ENCODE measurements around the gene SDHAF2.
"Not testable (repeated sequence)": the region's sequence is repeated elsewhere in the genome, so short reads cannot be mapped to it uniquely, and the experiment has no call there.

Gene SDHAF2

GRCh38 chr11:61422226-61422625 lies 7.7 kb upstream of the SDHAF2 start:
- Histone ChIP-seq H3K9ac (ENCODE audit: low read length) (no peak overlapping the region), H4K12ac (ENCODE audit: low read depth, low read length) (no peak overlapping the region), H3K4me3 (ENCODE audit: low read depth, low read length) (no peak overlapping the region), H3K14ac (ENCODE audit: low read length) (no peak overlapping the region), H3K36me3 (ENCODE audit: control insufficient read depth in 1 of 2, insufficient read depth in 2 of 2, low read length in 2 of 2) (peaks cover 36 to 59% of the 10 kb centered on the region in 2 experiments), H3K9me3 (ENCODE audit: insufficient read depth, low read depth, low read length) (no peaks in the 10 kb centered on the region), H2AFZ (ENCODE audit: insufficient read depth, low read length, poor library complexity) (no peak overlapping the region), H3K4me2 (ENCODE audit: low read length) (no peak overlapping the region), H3K79me2 (ENCODE audit: control insufficient read depth, insufficient read depth, low read length, poor library complexity) (no peaks in the 10 kb centered on the region), H2AK5ac (ENCODE audit: low read length) (no peak overlapping the region), H2BK12ac (ENCODE audit: low read length) (no peak overlapping the region), H2BK5ac (ENCODE audit: low read depth, low read length, poor library complexity) (no peak overlapping the region), H3K27me3 (ENCODE audit: insufficient read depth, low read length) (no peaks in the 10 kb centered on the region), H3K4ac (ENCODE audit: low read depth, low read length) (no peak overlapping the region), H3K4me1 (ENCODE audit: control insufficient read depth in 1 of 2, insufficient read depth in 2 of 2, low read length in 2 of 2) (no peaks in the 10 kb centered on the region), H4K91ac (ENCODE audit: low read depth, low read length) (no peak overlapping the region), H3K79me1 (ENCODE audit: low read length) (no peaks in the 10 kb centered on the region), H4K8ac (ENCODE audit: low read depth, low read length) (no peak overlapping the region), H3K23ac (ENCODE audit: low read length) (no peak overlapping the region), H3K27ac (ENCODE audit: low read depth, low read length) (no peak overlapping the region), H2BK120ac (ENCODE audit: insufficient read depth, low read length, poor library complexity) (no peak overlapping the region), H3K18ac (ENCODE audit: low read length) (no peak overlapping the region)
- no CpG with 5 or more reads among the region's 3 CpGs for WGBS (ENCODE audit: extremely low coverage, insufficient coverage, insufficient read length)
- DNase-seq: no peak

DNA sequence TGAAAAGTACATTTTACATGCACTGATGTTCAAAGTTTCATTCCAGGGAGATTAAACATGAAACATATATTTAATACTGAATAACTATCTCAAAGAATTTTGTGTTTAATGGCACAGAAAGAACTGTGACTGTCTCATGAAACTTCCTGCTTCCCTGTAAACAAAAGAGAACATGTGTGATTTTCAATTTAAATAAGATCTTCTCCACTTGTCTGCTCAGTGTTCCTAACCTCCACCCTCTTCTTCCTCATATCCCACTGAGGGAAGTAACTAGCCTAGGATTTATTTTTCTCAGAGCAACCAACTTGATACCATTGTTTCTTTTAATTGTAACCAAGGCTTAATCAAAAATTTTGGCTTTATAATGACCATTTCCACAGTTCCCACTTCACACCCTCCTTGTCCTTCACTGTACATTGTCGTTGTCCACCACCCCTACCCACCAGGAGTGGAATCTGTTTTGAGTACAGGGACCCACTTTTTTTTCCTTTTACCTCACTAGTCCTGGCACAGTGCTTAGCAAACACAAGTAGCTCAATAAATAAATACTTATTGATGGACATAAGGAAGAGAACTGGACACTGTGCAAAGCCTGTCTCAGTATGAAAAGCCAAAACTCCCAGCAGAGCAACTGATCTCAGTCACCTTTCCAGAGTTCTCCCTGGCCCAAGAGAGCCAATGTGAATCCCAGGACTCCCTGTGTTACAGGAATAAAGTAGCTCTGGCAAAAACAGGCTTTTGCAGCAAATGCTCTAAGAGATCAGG lies 4.4 kb upstream of the SDHAF2 start:
- H2BK5ac ChIP-seq (ENCODE audit: low read depth, low read length, poor library complexity): no peak overlapping the region
- H3K4me2 ChIP-seq (ENCODE audit: low read length): no peak overlapping the region
- peaks cover 10% of the 10 kb centered on the region for H3K79me1 ChIP-seq (ENCODE audit: low read length)
- peaks cover 1% of the 10 kb centered on the region for H3K9me3 ChIP-seq (ENCODE audit: insufficient read depth, low read depth, low read length)
- no peaks in the 10 kb centered on the region for H3K27me3 ChIP-seq (ENCODE audit: insufficient read depth, low read length)
- no peak overlapping the region for H2AFZ ChIP-seq (ENCODE audit: insufficient read depth, low read length, poor library complexity)
- no peak overlapping the region for H2AK5ac ChIP-seq (ENCODE audit: low read length)
- no peak overlapping the region for H3K18ac ChIP-seq (ENCODE audit: low read length)
- no peak overlapping the region for H3K23ac ChIP-seq (ENCODE audit: low read length)
- no CpG with 5 or more reads among the region's 1 CpG for WGBS (ENCODE audit: extremely low coverage, insufficient coverage, insufficient read length)
- H4K91ac ChIP-seq (ENCODE audit: low read depth, low read length): no peak overlapping the region
- H4K8ac ChIP-seq (ENCODE audit: low read depth, low read length): no peak overlapping the region
- no peak overlapping the region for H3K9ac ChIP-seq (ENCODE audit: low read length)
- H4K12ac ChIP-seq (ENCODE audit: low read depth, low read length): no peak overlapping the region
- peaks cover 27 to 45% of the 10 kb centered on the region in 2 experiments for H3K36me3 ChIP-seq (ENCODE audit: control insufficient read depth in 1 of 2, insufficient read depth in 2 of 2, low read length in 2 of 2)
- peaks cover 0 to 3% of the 10 kb centered on the region in 2 experiments for H3K4me1 ChIP-seq (ENCODE audit: control insufficient read depth in 1 of 2, insufficient read depth in 2 of 2, low read length in 2 of 2)
- no peak overlapping the region for H3K4ac ChIP-seq (ENCODE audit: low read depth, low read length)
- no peak overlapping the region for H3K14ac ChIP-seq (ENCODE audit: low read length)
- no peak for DNase-seq
- H3K27ac ChIP-seq (ENCODE audit: low read depth, low read length): no peak overlapping the region
- H2BK120ac ChIP-seq (ENCODE audit: insufficient read depth, low read length, poor library complexity): no peak overlapping the region
- H3K4me3 ChIP-seq (ENCODE audit: low read depth, low read length): no peak overlapping the region
- H3K79me2 ChIP-seq (ENCODE audit: control insufficient read depth, insufficient read depth, low read length, poor library complexity): peaks cover 11% of the 10 kb centered on the region
- H2BK12ac ChIP-seq (ENCODE audit: low read length): no peak overlapping the region

GRCh38 chr11:61429346-61429690 lies 606 bp upstream of the SDHAF2 start:
- Histone ChIP-seq H2BK12ac (ENCODE audit: low read length) (no peak overlapping the region), H3K79me2 (ENCODE audit: control insufficient read depth, insufficient read depth, low read length, poor library complexity) (peaks cover 18% of the 10 kb centered on the region), H3K9ac (ENCODE audit: low read length) (peak overlapping the region; percentile 96), H3K4me2 (ENCODE audit: low read length) (peak overlapping the region; percentile 83), H3K23ac (ENCODE audit: low read length) (no peak overlapping the region), H2AK5ac (ENCODE audit: low read length) (peak overlapping the region; percentile 90), H4K12ac (ENCODE audit: low read depth, low read length) (peak overlapping the region; percentile 76), H4K91ac (ENCODE audit: low read depth, low read length) (peak overlapping the region; percentile 94), H2BK120ac (ENCODE audit: insufficient read depth, low read length, poor library complexity) (peak overlapping the region; percentile 65), H3K79me1 (ENCODE audit: low read length) (peaks cover 10% of the 10 kb centered on the region), H3K14ac (ENCODE audit: low read length) (peak overlapping the region; percentile 97), H2BK5ac (ENCODE audit: low read depth, low read length, poor library complexity) (peak overlapping the region; percentile 91), H2AFZ (ENCODE audit: insufficient read depth, low read length, poor library complexity) (peak overlapping the region; percentile 94), H3K27me3 (ENCODE audit: insufficient read depth, low read length) (no peaks in the 10 kb centered on the region), H3K4me3 (ENCODE audit: low read depth, low read length) (peak overlapping the region; percentile 89), H4K8ac (ENCODE audit: low read depth, low read length) (peak overlapping the region; percentile 91), H3K9me3 (ENCODE audit: insufficient read depth, low read depth, low read length) (peaks cover 1% of the 10 kb centered on the region), H3K4ac (ENCODE audit: low read depth, low read length) (peak overlapping the region; percentile 87), H3K18ac (ENCODE audit: low read length) (peak overlapping the region; percentile 99), H3K27ac (ENCODE audit: low read depth, low read length) (peak overlapping the region; percentile 98), H3K36me3 (ENCODE audit: control insufficient read depth in 1 of 2, insufficient read depth in 2 of 2, low read length in 2 of 2) (peaks cover 14 to 32% of the 10 kb centered on the region in 2 experiments), H3K4me1 (ENCODE audit: control insufficient read depth in 1 of 2, insufficient read depth in 2 of 2, low read length in 2 of 2) (peaks cover 3% of the 10 kb centered on the region in 2 experiments)
- DNase-seq: peak; percentile 80 to 85
- no CpG with 5 or more reads among the region's 37 CpGs for whole genome bisulfite sequencing (ENCODE audit: extremely low coverage, insufficient coverage, insufficient read length)

DNA sequence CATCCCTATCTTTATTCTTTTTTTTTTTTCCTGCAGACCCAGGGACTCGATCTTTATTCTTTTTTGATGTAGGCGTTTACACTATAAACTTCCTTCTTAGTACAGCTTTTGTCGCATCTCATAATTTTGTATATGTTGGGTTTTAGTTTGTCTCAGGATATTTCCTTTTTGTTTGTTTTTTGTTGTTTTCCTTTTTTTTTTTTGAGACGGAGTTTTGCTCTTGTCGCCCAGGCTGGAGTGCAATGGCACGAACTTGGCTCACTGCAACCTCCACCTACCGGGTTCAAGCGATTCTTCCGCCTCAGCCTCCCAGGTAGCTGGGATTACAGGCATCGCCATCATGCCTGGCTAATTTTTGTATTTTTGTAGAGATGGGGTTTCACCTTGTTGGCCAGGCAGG lies 915 bp downstream of the SDHAF2 start:
- not testable (repeated sequence) for H3K18ac ChIP-seq (ENCODE audit: low read length); H3K9ac ChIP-seq (ENCODE audit: low read length); H3K4me1 ChIP-seq (ENCODE audit: control insufficient read depth in 1 of 2, insufficient read depth in 2 of 2, low read length in 2 of 2); H3K9me3 ChIP-seq (ENCODE audit: insufficient read depth, low read depth, low read length); H3K27ac ChIP-seq (ENCODE audit: low read depth, low read length); H4K91ac ChIP-seq (ENCODE audit: low read depth, low read length); H3K27me3 ChIP-seq (ENCODE audit: insufficient read depth, low read length); H3K4me3 ChIP-seq (ENCODE audit: low read depth, low read length); H3K23ac ChIP-seq (ENCODE audit: low read length); DNase-seq; H2AFZ ChIP-seq (ENCODE audit: insufficient read depth, low read length, poor library complexity); H2AK5ac ChIP-seq (ENCODE audit: low read length); H2BK120ac ChIP-seq (ENCODE audit: insufficient read depth, low read length, poor library complexity); H2BK12ac ChIP-seq (ENCODE audit: low read length); H2BK5ac ChIP-seq (ENCODE audit: low read depth, low read length, poor library complexity); H3K14ac ChIP-seq (ENCODE audit: low read length); H4K8ac ChIP-seq (ENCODE audit: low read depth, low read length); H4K12ac ChIP-seq (ENCODE audit: low read depth, low read length)
- H3K4me2 ChIP-seq (ENCODE audit: low read length): peak overlapping the region; percentile 10
- H3K79me1 ChIP-seq (ENCODE audit: low read length): peaks cover 10% of the 10 kb centered on the region
- WGBS (ENCODE audit: extremely low coverage, insufficient coverage, insufficient read length): no CpG with 5 or more reads among the region's 10 CpGs
- peak overlapping the region; percentile 39 for H3K4ac ChIP-seq (ENCODE audit: low read depth, low read length)
- peaks cover 13 to 25% of the 10 kb centered on the region in 2 experiments for H3K36me3 ChIP-seq (ENCODE audit: control insufficient read depth in 1 of 2, insufficient read depth in 2 of 2, low read length in 2 of 2)
- peaks cover 20% of the 10 kb centered on the region for H3K79me2 ChIP-seq (ENCODE audit: control insufficient read depth, insufficient read depth, low read length, poor library complexity)
